Psoas muscle (tissue), 8 donors: Measurements from ENCODE around the gene RBBP8NL. TPM values are rescaled to one million over a fixed set of nuclear protein-coding genes. Genes with fewer than 3 reads are reported as not detected.

ENCODE experiments used
- ATAC-seq, 4 donors: fragments of 200-7000 bp; cut with Tn5 transposase; one replicate each; pipeline ENCODE4 v1.9.1; 2020; ENCODE audit warnings: moderate library complexity in 3 of 4, mild to moderate bottlenecking in 2 of 4
- DNase-seq, 2 donors: peaks; one replicate each; pipeline ENCODE4 v3.0.0-alpha.2; 2020
- H3K27ac ChIP-seq: fragments of 200-600 bp; one replicate; pipeline ENCODE4 v1.8.0; 2022
- H3K27me3 ChIP-seq, 3 donors: fragments of 200-600 bp in 1 of 3; one replicate each; pipeline versions ENCODE4 v1.6.1 to v1.8.0; 2013 to 2022; ENCODE audit warnings: low read length in 2 of 3, mild to moderate bottlenecking in 2 of 3, moderate library complexity in 1 of 3; ENCODE audit not compliant: insufficient read depth in 3 of 3
- H3K36me3 ChIP-seq, 2 donors: fragments of 200-600 bp in 1 of 2; one replicate each; pipeline versions ENCODE4 v1.6.1 to v1.8.0; 2013 to 2022; ENCODE audit warnings: low read depth in 1 of 2, mild to moderate bottlenecking in 1 of 2, moderate library complexity in 1 of 2; ENCODE audit not compliant: insufficient read depth in 1 of 2
- H3K4me1 ChIP-seq: fragments of 200-600 bp; one replicate; pipeline ENCODE4 v1.8.0; 2022
- H3K4me3 ChIP-seq: fragments of 200-600 bp; one replicate; pipeline ENCODE4 v1.8.0; 2022; ENCODE audit warnings: mild to moderate bottlenecking
- H3K9me3 ChIP-seq: fragments of 200-600 bp; one replicate; pipeline ENCODE4 v1.8.0; 2022
- CTCF ChIP-seq: fragments of 200-600 bp; IDR thresholded peaks from one replicate; pipeline ENCODE4 v1.8.0; 2022; ENCODE audit warnings: antibody characterized with exemption
- WGBS, 3 donors: extraction: QIAGEN DNeasy Blood & Tissue Kit; methylation state at CpG; one replicate each; pipeline versions ENCODE4 v1.1.6 to v1.1.7; 2013; 5-methylcytosine and 5-hydroxymethylcytosine counted together
- intact Hi-C, 2 donors: fragments of 100-400 bp; cut with DNase I; formaldehyde crosslinking; loops; one replicate each; pipeline versions ENCODE4 v1.11.0 to v1.14.2; 2022
- polyA plus RNA-seq, 3 donors: library from polyadenylated mRNA; stranded (reverse); fragments of 200-250 nt; gene quantifications; one replicate each; pipeline ENCODE4 v1.2.3, GENCODE V29; 2013
- total RNA-seq, 4 donors: library from RNA; stranded (reverse); fragmentation: NEBNext Ultra II Directional in 2 of 4; extraction: Animal tissue kit (Norgen Biotek cat#: 25700) in 2 of 4; gene quantifications; one replicate each; pipeline versions ENCODE4 v1.2.1 to v1.2.4, GENCODE V29; 2021 to 2023
- donor health status: healthy with polysubstance abuse.
- donor health status: DM: no; HTN: no; CAD: no; lungs with moderate emphysema.
- donor health status: Bipolar disorder and iron deficiency.
- donor health status: healthy.
- donor health status: DM: yes; HTN: yes; CAD: no.
- donor health status: DM: no; HTN: no; CAD: no.
- donor health status: DM: no; HTN: no; CAD: no.
- donor health status: DM: yes; HTN: yes; CAD: no.

Gene RBBP8NL
- total and polyA plus RNA-seq, 7 donors = 0.03 to 0.08 TPM; not detected in 5

GRCh38 chr20:62448788-62449187 lies 21.4 kb upstream of the RBBP8NL start:
- H3K4me1 ChIP-seq = no peaks in the 10 kb centered on the region
- intact Hi-C loops = no loop called here
- ATAC-seq (no peak), DNase-seq (no peak)
- 67 to 71% (median 68%) methylated on average over 10 to 14 of the region's 14 CpGs for WGBS, 3 donors
- no peak for TF ChIP-seq CTCF
- no peaks in the 10 kb centered on the region for H3K9me3 ChIP-seq
- H3K27ac ChIP-seq = no peak overlapping the region
- H3K36me3 ChIP-seq = no peaks in the 10 kb centered on the region
- no peak overlapping the region for H3K4me3 ChIP-seq
- peaks cover 0 to 66% (median 8%) of the 10 kb centered on the region in 3 donors for H3K27me3 ChIP-seq

- Histone ChIP-seq H3K4me3 (no peak overlapping the region), H3K4me1 (no peaks in the 10 kb centered on the region), H3K27ac (no peak overlapping the region), H3K9me3 (no peaks in the 10 kb centered on the region), H3K27me3 (peaks cover 0 to 66% (median 8%) of the 10 kb centered on the region in 3 donors), H3K36me3 (no peaks in the 10 kb centered on the region)
- no peak for ATAC-seq
- no peak for TF ChIP-seq CTCF
- WGBS, 3 donors = 75 to 84% (median 75%) methylated on average over 10 of the region's 10 CpGs
- no peak for DNase-seq
- intact Hi-C loops = no loop called here
These were observed 20.7 kb upstream of the RBBP8NL start for GRCh38 chr20:62448038-62448437.

- intact Hi-C loops = loop anchor here in 1 of 2 donors (2.0 kb wide), 1 partner anchor 26 kb away; no protein-coding TSS in a partner anchor
- WGBS, 3 donors = 83 to 87% (median 84%) methylated on average over 44 of the region's 44 CpGs
- peaks cover 0 to 57% (median 10%) of the 10 kb centered on the region in 3 donors for H3K27me3 ChIP-seq
These were observed 19.8 kb upstream of the RBBP8NL start for GRCh38 chr20:62446888-62447869.

GRCh38 chr20:62446481-62446880 lies 19.1 kb upstream of the RBBP8NL start:
- DNase-seq (no peak), ATAC-seq (no peak)
- Histone ChIP-seq H3K36me3 (no peaks in the 10 kb centered on the region), H3K4me3 (no peak overlapping the region), H3K4me1 (no peaks in the 10 kb centered on the region), H3K9me3 (no peaks in the 10 kb centered on the region), H3K27ac (no peak overlapping the region), H3K27me3 (peaks cover 0 to 58% (median 9%) of the 10 kb centered on the region in 3 donors)
- 43 to 63% (median 52%) methylated on average over 10 to 12 of the region's 12 CpGs for WGBS, 3 donors
- TF ChIP-seq CTCF = no peak
- intact Hi-C loops = loop anchor here in 1 of 2 donors (2.0 kb wide), 1 partner anchor 26 kb away; no protein-coding TSS in a partner anchor

More at GRCh38 chr20:62446888-62447869, 19.8 kb upstream of the RBBP8NL start:
- ATAC-seq = no peak
- TF ChIP-seq CTCF = no peak
- Histone ChIP-seq H3K36me3 (no peaks in the 10 kb centered on the region), H3K9me3 (no peaks in the 10 kb centered on the region), H3K4me1 (no peaks in the 10 kb centered on the region), H3K27ac (no peak overlapping the region), H3K4me3 (no peak overlapping the region)
- DNase-seq = no peak
